ENCODE data around the gene FUT1.
A peak's percentile ranks its signal among the peaks of the same experiment; 100 is the strongest.

The FUT1 gene

DNA sequence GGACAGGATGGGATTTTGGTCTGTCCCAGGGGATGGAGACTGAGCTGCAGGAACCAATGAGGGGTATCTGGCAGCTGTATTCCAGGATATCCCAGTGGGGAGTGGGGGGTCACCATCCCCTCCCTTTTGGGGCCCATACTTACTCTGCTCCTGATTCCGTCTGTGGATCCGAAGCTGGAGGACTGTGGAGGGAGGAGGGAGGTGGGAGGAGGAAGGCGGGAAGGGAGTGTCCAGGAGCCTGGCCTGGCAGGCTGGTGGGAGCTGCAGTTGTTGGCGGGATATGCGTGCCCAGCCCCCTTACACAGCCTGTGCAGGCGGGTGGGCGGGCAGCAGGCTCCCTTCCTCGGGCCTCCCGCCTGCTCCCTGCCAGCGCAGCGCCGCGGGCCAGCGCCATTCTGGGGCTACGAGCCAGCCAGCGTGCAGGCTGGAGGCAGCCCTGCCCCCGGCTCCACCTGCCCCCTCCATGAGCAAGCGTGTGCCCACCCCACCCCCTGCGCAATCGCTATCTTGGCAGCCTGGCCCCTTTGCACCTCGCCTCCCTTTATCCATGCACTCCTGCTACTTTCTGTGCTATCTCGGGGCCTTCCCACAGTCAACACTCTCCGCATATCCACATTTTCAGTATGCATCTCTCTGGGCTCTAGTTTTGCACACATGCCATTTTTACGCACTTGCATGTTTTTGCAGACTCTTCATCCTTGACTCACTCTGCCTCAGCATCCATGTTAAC, 35.7 kb downstream of the FUT1 start:
- H3K27ac ChIP-seq = no peak overlapping the region
- no peaks in the 10 kb centered on the region for H4K20me1 ChIP-seq
- TF ChIP-seq Cebpa-rat (IDR thresholded peaks at IDR 0.05) = no peak
- no peaks in the 10 kb centered on the region for H3K9me3 ChIP-seq (replicated peaks in 1 of 11)
- H3K4me2 ChIP-seq = no peak overlapping the region
- H3K36me3 ChIP-seq = peaks cover 0 to 6% (median 1%) of the 10 kb centered on the region in 11 experiments; a peak in 9 of 22 replicates
- H3K9ac ChIP-seq = no peak overlapping the region
- no peaks in the 10 kb centered on the region for H3K27me3 ChIP-seq
- peaks cover 30 to 58% (median 50%) of the 10 kb centered on the region in 10 experiments for H3K4me1 ChIP-seq
- no peak overlapping the region for H3K4me3 ChIP-seq

DNA sequence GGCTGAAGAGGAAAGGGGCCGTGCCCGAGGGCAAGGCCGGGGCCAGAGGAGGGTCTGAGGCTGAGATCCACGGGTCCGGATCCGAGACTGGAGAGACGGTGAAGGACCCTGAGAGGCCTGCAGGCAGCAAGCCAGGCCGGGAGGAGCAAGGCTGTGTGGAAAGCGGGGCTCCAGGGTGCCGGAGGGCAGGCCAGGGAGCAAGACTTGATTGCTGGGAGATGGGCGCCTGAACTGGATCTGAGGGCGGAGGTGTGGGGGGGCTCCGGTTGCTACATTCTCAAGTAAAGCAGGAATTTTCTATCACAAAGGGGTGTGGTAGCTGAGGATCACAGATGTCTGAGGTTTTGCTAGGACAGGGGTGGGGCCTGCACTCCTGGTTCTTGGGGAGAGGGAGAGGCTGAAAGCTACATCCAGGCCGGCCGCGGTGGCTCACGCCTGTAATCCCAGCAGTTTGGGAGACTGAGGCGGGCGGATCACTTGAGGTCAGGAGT, 36.7 kb downstream of the FUT1 start:
- Histone ChIP-seq H3K36me3 (no peaks in the 10 kb centered on the region; a peak in 1 of 22 replicates), H3K4me3 (peak overlapping the region in 3 of 10 experiments; percentile 19 to 72 (median 68); a peak in 4 of 20 replicates), H3K4me2 (peak overlapping the region; percentile 87 to 98 (median 94); a peak in 21 of 22 replicates), H3K27ac (peak overlapping the region in 7 of 11 experiments; percentile 11 to 90 (median 85); a peak in 7 of 22 replicates), H4K20me1 (no peaks in the 10 kb centered on the region), H3K9ac (peak overlapping the region in 8 of 11 experiments; percentile 80 to 89 (median 84); a peak in 12 of 22 replicates), H3K4me1 (peaks cover 30 to 52% (median 43%) of the 10 kb centered on the region in 10 experiments), H3K9me3 (replicated peaks in 1 of 11) (0 out of 22 replicates have a peak, but pooled peaks cover 0 to 3% (median 0%) of the 10 kb centered on the region in 11 experiments), H3K27me3 (no peaks in the 10 kb centered on the region)
- no peak for TF ChIP-seq Cebpa-rat (IDR thresholded peaks at IDR 0.05)

DNA sequence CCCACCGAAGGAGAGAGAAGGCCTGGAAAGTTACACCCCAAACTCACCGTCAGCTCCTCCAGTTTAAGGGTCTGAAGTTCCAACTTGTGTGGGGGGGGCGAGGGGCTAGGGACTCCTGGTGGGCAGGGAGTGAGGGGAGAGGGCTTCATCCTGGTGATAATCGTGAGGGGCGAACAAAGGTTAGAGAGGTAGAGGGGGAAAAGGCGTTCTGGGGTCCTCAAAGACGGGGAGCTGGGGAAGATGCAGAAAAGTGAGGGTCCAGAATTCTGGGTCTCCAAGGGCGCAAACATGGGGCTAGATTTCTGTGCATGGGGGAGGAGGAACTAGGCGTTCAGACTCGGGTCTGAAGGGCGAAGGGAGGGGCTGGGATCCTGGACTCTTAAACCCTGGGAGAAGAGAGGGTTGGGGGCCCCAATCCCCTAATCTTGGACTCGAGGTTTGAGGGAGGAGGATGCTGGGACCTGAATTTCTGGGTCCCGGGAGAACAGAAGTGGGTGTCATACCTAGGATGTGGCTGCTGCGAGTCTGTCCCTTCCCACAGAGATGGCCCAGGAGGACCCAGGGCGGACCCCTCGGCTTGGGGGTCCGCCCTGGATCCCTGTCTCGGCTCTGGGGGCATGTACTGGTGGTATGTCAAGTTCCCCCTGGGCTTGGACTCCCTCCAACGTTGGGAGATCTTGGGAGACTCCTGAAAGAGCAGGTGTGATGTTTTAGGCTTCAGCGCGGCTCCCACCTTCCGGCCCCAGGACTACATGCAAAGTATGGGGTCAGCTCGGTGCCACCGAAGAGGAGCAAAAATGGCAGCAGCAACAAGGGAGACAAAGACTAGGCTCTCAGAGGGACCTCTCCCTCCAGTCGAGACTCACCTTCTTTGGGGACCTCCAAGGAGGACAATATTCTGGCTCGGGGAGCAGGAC, 37.4 kb downstream of the FUT1 start:
- Histone ChIP-seq H3K4me2 (peak overlapping the region; percentile 87 to 98 (median 94)), H3K9ac (peak overlapping the region; percentile 79 to 89 (median 83)), H3K27me3 (no peaks in the 10 kb centered on the region), H3K4me1 (peaks cover 26 to 47% (median 39%) of the 10 kb centered on the region in 10 experiments), H3K36me3 (no peaks in the 10 kb centered on the region; a peak in 1 of 22 replicates), H3K4me3 (peak overlapping the region; percentile 61 to 88 (median 74)), H4K20me1 (no peaks in the 10 kb centered on the region), H3K27ac (peak overlapping the region; percentile 63 to 90 (median 83); a peak in 21 of 22 replicates), H3K9me3 (replicated peaks in 1 of 11) (0 out of 22 replicates have a peak, but pooled peaks cover 0 to 3% (median 0%) of the 10 kb centered on the region in 11 experiments)
- no peak for TF ChIP-seq Cebpa-rat (IDR thresholded peaks at IDR 0.05)

DNA sequence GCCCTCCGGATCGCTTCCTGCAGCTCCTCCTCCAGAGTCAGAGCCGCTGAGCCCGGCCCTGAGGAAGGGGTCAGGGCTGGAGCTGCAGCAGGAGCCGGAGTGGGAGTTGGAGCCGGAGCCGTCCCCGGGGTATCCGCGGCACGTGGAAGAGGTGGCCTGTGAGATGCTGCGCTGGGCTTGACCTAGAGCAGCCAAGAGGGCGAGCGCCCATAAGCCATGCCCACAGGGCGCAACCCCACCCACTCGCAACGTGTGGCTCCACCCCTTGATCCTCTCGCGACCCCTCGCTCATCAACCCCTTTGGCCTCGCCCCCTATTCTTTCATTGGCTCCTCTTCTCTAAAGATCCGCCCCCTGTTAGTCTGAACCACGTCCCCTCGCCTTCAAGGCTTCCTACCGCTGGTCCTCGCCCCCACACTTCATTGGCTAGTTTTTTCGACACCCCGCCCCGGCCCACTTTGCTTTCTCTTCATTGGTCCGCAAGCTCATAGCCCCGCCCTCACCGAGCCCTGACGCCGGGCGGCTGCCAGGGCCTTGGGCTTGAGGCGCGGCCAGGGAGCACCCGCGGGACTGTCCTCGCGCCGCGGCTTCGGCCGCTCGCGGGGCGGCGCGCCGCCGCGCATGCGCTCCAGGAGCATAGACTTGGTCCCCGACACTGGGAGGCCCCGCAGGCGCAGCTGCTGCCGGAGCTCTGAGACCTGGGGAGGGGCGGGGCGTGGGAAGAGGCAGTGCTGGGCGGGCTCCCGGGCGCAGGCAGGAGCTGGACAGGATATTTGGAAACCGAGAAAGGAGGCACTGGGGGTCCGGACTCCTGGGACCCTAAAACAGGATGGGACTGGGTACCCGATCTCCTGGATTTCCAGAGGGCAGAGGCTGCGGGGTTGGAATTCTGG, 38.3 kb downstream of the FUT1 start:
- Histone ChIP-seq H3K4me1 (peaks cover 23 to 38% (median 30%) of the 10 kb centered on the region in 10 experiments), H3K9ac (peak overlapping the region; percentile 79 to 89 (median 83)), H3K4me3 (peak overlapping the region; percentile 69 to 90 (median 84)), H3K9me3 (replicated peaks in 1 of 11) (0 out of 22 replicates have a peak, but pooled peaks cover 0 to 3% (median 0%) of the 10 kb centered on the region in 11 experiments), H4K20me1 (no peaks in the 10 kb centered on the region), H3K27ac (peak overlapping the region; percentile 63 to 90 (median 83); a peak in 21 of 22 replicates), H3K27me3 (no peaks in the 10 kb centered on the region), H3K4me2 (peak overlapping the region; percentile 94 to 100 (median 97)), H3K36me3 (no peaks in the 10 kb centered on the region; a peak in 1 of 22 replicates)
- TF ChIP-seq Cebpa-rat (IDR thresholded peaks at IDR 0.05) = no peak

DNA sequence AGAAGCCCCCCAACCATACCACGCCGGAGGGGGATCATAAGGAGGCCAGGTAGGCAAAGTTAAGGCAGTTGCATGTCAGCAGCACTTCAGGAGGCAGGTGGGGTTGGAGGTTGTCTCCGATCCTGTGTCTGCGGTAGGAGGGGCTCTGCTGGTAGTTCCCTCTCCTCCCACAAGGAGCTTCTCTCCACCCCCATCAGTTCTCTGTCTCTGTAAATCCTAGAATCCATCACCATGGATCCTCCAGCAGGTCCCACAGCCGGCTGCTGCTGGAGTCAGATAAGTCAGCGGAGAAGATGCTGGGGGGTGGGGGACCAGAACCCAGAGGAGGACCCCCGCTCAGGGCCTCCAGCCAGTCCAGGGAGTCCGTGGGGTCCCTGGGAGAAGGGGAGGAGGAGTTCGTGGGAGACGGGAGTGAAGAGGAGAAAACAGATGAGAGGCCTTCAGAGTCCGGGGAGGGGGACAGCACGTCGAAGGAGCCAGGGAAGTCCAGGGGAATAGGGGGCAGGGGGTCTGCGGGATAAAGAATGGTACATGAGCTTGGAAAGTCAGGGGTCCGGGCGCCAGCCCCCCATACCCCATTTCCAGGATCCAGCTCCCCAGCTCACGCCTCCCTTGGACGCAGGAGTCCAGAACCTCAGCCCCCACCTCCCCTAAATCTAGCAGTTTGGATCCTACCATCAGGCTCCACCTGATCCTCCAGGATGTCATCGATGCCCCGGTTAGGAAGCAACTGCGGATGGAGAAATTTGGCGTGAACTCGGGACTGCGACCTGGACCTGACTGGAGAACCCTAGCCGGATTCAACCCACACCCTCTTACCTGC, 39.2 kb downstream of the FUT1 start:
- Histone ChIP-seq H4K20me1 (no peaks in the 10 kb centered on the region), H3K4me1 (peaks cover 23 to 34% (median 27%) of the 10 kb centered on the region in 10 experiments), H3K4me3 (peak overlapping the region; percentile 69 to 90 (median 84)), H3K27ac (peak overlapping the region in 9 of 11 experiments; percentile 46 to 71 (median 60); a peak in 18 of 22 replicates), H3K36me3 (no peaks in the 10 kb centered on the region; a peak in 1 of 22 replicates), H3K9ac (peak overlapping the region; percentile 72 to 86 (median 79)), H3K9me3 (replicated peaks in 1 of 11) (0 out of 22 replicates have a peak, but pooled peaks cover 0 to 3% (median 0%) of the 10 kb centered on the region in 11 experiments), H3K27me3 (no peaks in the 10 kb centered on the region), H3K4me2 (peak overlapping the region; percentile 84 to 100 (median 97))
- TF ChIP-seq Cebpa-rat (IDR thresholded peaks at IDR 0.05) = no peak

DNA sequence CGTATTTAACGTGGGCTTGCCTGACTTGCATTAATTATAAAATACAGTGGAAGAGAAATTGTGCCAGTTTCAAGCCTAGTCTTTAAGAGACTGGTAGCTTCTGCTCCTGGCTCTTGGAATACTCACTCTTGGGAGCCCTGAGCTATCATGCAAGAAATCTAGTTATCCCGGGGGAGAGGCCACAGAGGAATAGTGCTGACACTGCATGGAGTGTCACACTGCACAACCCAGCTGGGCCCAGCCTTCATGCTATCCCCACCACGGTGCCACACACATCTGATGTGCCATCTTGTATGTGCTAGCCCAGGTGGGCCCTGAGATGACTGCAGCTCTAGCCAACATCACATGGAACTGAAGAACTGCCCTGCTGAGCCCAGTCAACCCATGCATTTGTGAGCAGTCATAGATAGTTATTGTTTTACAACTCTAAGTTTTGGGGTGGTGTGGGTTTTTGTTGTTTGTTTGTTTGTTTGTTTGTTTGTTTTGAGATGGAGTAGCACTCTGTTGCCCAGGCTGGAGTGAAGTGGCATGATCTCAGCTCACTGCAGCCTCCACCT, 41.3 kb downstream of the FUT1 start:
- Histone ChIP-seq H3K4me2 (no peak overlapping the region), H4K20me1 (no peaks in the 10 kb centered on the region), H3K4me3 (no peak overlapping the region), H3K4me1 (peaks cover 23 to 30% (median 27%) of the 10 kb centered on the region in 10 experiments), H3K9me3 (replicated peaks in 1 of 11) (0 out of 22 replicates have a peak, but pooled peaks cover 0 to 3% (median 0%) of the 10 kb centered on the region in 11 experiments), H3K36me3 (peaks cover 0 to 12% (median 9%) of the 10 kb centered on the region in 11 experiments; a peak in 13 of 22 replicates), H3K27me3 (no peaks in the 10 kb centered on the region), H3K9ac (no peak overlapping the region), H3K27ac (no peak overlapping the region)
- no peak for TF ChIP-seq Cebpa-rat (IDR thresholded peaks at IDR 0.05)

DNA sequence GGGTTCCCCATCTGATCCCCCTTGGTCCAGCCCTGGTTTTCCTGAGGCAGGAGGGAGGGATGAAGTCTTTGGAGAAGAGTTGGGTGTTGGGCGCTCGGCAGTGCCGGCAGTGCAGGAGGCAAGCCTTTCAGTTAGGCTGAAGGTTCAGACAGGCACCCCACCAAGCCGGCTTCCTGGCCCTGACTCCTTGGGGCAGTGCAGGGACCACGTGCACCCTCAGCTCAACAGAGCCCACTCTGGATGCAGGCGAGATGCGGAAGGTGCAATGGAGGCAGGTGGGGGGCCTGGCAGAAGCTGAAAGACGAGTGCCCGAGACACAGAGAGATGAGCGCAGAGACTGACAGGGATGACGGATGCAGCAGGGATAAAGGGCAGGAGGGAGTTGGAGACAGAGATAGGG, 44.0 kb downstream of the FUT1 start:
- Histone ChIP-seq H4K20me1 (no peaks in the 10 kb centered on the region), H3K27me3 (no peaks in the 10 kb centered on the region), H3K27ac (no peak overlapping the region), H3K36me3 (peaks cover 11 to 32% (median 24%) of the 10 kb centered on the region in 11 experiments; a peak in 18 of 22 replicates), H3K4me3 (no peak overlapping the region), H3K9ac (no peak overlapping the region), H3K9me3 (replicated peaks in 1 of 11) (peaks cover 0 to 5% (median 2%) of the 10 kb centered on the region in 11 experiments; a peak in 6 of 22 replicates), H3K4me1 (peaks cover 10 to 14% (median 12%) of the 10 kb centered on the region in 10 experiments), H3K4me2 (no peak overlapping the region)
- no peak for TF ChIP-seq Cebpa-rat (IDR thresholded peaks at IDR 0.05)

Measured in BLaER1 treated with 17β-estradiol and CSF1 and Interleukin-3, amounts not matched to agents 10 nM and 100 nM (cell line).